Measurements from ENCODE around the gene RSPH6A.

The RSPH6A gene

DNA sequence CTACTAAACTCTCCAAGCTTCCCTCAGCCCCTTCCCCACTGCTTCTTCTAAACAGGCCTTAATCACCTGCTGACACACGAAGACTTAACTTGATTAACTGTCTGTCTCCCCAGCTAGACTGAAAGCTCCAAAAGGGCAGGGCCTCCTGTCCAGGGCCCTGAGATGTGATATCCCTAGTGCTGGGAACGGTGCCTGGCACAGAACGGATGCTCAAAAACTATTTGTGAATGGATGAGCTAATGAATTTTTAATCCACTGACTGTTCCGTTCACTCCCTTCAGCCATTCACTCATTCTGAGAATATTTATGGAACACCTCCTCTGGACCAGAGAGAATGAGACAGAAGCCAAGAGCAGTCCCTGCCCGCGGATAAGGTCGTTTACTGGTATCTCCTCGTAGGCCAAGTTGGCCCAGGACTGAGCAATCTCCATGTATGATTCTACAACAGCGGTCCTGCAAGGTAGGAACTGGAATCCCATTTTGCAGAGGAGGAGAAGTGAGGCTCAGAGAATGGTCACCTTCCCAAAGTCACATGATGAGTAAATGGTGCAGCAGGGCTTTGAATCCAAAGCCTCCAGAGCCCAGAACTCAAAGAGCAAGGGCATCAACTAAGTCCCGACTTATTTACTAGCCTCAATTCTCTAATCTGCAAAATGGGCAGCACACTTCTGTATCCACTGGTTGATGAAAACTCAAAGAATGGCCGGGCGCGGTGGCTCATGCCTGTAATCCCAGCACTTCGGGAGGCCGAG is 25.9 kb downstream of the RSPH6A start:
- Histone ChIP-seq H3K9me3 (ENCODE audit: low read length) (no peaks in the 10 kb centered on the region), H2AFZ (ENCODE audit: low read depth, low read length) (no peak overlapping the region), H3K4me3 (ENCODE audit: low read length) (no peak overlapping the region), H3K36me3 (ENCODE audit: insufficient read depth, low read length) (peaks cover 57% of the 10 kb centered on the region), H3K27me3 (ENCODE audit: insufficient read depth, low read length) (no peaks in the 10 kb centered on the region), H3K4me1 (ENCODE audit: insufficient read depth, low read length) (peaks cover 19% of the 10 kb centered on the region)

DNA sequence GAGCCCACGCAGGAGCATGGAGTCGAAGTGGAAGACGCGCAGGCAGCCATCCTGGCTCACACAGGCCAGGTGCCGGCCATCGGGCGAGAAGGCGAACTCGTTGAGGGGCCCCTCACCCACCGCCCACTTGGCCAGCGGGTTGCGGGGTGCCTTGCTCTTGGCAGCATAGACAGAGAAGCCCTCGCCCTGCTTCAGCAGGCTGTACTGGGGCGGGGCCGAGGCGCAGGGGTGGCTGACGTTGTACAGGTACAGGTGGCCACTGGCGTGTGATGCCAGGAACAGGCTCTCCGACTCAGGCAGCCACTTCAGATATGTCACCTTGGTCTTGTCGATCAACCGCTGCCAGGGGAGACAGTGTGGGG is 28.6 kb downstream of the RSPH6A start:
- peaks cover 59% of the 10 kb centered on the region for H3K36me3 ChIP-seq (ENCODE audit: insufficient read depth, low read length)
- H3K4me3 ChIP-seq (ENCODE audit: low read length) = no peak overlapping the region
- no peaks in the 10 kb centered on the region for H3K27me3 ChIP-seq (ENCODE audit: insufficient read depth, low read length)

GRCh38 chr19:45785781-45786532 is 29.2 kb downstream of the RSPH6A start:
- H2AFZ ChIP-seq (ENCODE audit: low read depth, low read length) = no peak overlapping the region
- no peaks in the 10 kb centered on the region for H3K27me3 ChIP-seq (ENCODE audit: insufficient read depth, low read length)
- H3K4me1 ChIP-seq (ENCODE audit: insufficient read depth, low read length) = peaks cover 3% of the 10 kb centered on the region
- H3K36me3 ChIP-seq (ENCODE audit: insufficient read depth, low read length) = peaks cover 58% of the 10 kb centered on the region
- H3K9me3 ChIP-seq (ENCODE audit: low read length) = no peaks in the 10 kb centered on the region
- no peak overlapping the region for H3K4me3 ChIP-seq (ENCODE audit: low read length)

More for the DNA sequence above, 28.6 kb downstream of the RSPH6A start:
- peaks cover 8% of the 10 kb centered on the region for H3K4me1 ChIP-seq (ENCODE audit: insufficient read depth, low read length)
- H2AFZ ChIP-seq (ENCODE audit: low read depth, low read length) = no peak overlapping the region
- H3K9me3 ChIP-seq (ENCODE audit: low read length) = no peaks in the 10 kb centered on the region

- no peak overlapping the region for H2AFZ ChIP-seq (ENCODE audit: low read depth, low read length)
- peaks cover 2% of the 10 kb centered on the region for H3K4me1 ChIP-seq (ENCODE audit: insufficient read depth, low read length)
- H3K9me3 ChIP-seq (ENCODE audit: low read length) = no peaks in the 10 kb centered on the region
- no peaks in the 10 kb centered on the region for H3K27me3 ChIP-seq (ENCODE audit: insufficient read depth, low read length)
- H3K36me3 ChIP-seq (ENCODE audit: insufficient read depth, low read length) = peaks cover 52% of the 10 kb centered on the region
- no peak overlapping the region for H3K4me3 ChIP-seq (ENCODE audit: low read length)
Measured at GRCh38 chr19:45785097-45785496, 30.0 kb downstream of the RSPH6A start.

DNA sequence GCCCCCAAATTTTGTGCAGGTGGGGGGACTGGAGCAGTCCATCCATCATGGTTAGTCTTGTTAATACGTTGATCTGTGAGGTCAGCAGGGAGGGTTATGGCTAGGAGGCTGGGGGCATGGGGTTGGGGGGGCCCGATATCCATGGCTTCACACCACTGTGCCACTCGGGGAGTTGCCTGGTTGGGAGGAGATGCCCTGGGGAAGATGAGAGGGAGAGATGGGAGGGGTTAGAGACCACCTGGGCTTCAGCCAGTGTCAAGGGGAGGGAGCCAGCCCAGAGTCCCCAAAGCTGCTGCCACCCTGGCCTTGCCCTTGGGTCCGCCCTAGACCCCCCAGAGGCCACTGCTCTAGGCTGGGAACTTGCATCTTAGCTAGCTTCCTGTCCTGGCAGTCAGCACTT is 31.0 kb downstream of the RSPH6A start:
- Histone ChIP-seq H3K9me3 (ENCODE audit: low read length) (no peaks in the 10 kb centered on the region), H3K27me3 (ENCODE audit: insufficient read depth, low read length) (no peaks in the 10 kb centered on the region), H2AFZ (ENCODE audit: low read depth, low read length) (no peak overlapping the region), H3K4me1 (ENCODE audit: insufficient read depth, low read length) (peaks cover 2% of the 10 kb centered on the region), H3K36me3 (ENCODE audit: insufficient read depth, low read length) (peaks cover 49% of the 10 kb centered on the region), H3K4me3 (ENCODE audit: low read length) (no peak overlapping the region)

GRCh38 chr19:45782820-45783785 is 32.0 kb downstream of the RSPH6A start:
- no peak overlapping the region for H3K4me3 ChIP-seq (ENCODE audit: low read length)
- no peaks in the 10 kb centered on the region for H3K27me3 ChIP-seq (ENCODE audit: insufficient read depth, low read length)
- H3K36me3 ChIP-seq (ENCODE audit: insufficient read depth, low read length) = peaks cover 44% of the 10 kb centered on the region
- no peak overlapping the region for H2AFZ ChIP-seq (ENCODE audit: low read depth, low read length)
- H3K9me3 ChIP-seq (ENCODE audit: low read length) = no peaks in the 10 kb centered on the region
- H3K4me1 ChIP-seq (ENCODE audit: insufficient read depth, low read length) = peaks cover 2% of the 10 kb centered on the region

GRCh38 chr19:45782162-45782691 is 32.9 kb downstream of the RSPH6A start, which contains the start of gene DMPK:
Gene DMPK, minus strand, starts transcription at chr19:45782490. Its CDS starts 138 bp downstream, at chr19:45782352.
- no peak within 1 kb of the TSS for H2AFZ ChIP-seq (ENCODE audit: low read depth, low read length)
- H3K4me3 ChIP-seq (ENCODE audit: low read length) = no peak within 1 kb of the TSS
- no peaks in the 10 kb centered on the region for H3K27me3 ChIP-seq (ENCODE audit: insufficient read depth, low read length)
- H3K9me3 ChIP-seq (ENCODE audit: low read length) = no peaks in the 10 kb centered on the region
- peaks cover 47% of the 10 kb centered on the region for H3K36me3 ChIP-seq (ENCODE audit: insufficient read depth, low read length)
- peaks cover 2% of the 10 kb centered on the region for H3K4me1 ChIP-seq (ENCODE audit: insufficient read depth, low read length)

GRCh38 chr19:45781214-45782161 is 33.6 kb downstream of the RSPH6A start:
- Histone ChIP-seq H3K4me3 (ENCODE audit: low read length) (no peak overlapping the region), H3K9me3 (ENCODE audit: low read length) (no peaks in the 10 kb centered on the region), H3K27me3 (ENCODE audit: insufficient read depth, low read length) (no peaks in the 10 kb centered on the region), H2AFZ (ENCODE audit: low read depth, low read length) (no peak overlapping the region), H3K4me1 (ENCODE audit: insufficient read depth, low read length) (peaks cover 2% of the 10 kb centered on the region), H3K36me3 (ENCODE audit: insufficient read depth, low read length) (peaks cover 48% of the 10 kb centered on the region)

DNA sequence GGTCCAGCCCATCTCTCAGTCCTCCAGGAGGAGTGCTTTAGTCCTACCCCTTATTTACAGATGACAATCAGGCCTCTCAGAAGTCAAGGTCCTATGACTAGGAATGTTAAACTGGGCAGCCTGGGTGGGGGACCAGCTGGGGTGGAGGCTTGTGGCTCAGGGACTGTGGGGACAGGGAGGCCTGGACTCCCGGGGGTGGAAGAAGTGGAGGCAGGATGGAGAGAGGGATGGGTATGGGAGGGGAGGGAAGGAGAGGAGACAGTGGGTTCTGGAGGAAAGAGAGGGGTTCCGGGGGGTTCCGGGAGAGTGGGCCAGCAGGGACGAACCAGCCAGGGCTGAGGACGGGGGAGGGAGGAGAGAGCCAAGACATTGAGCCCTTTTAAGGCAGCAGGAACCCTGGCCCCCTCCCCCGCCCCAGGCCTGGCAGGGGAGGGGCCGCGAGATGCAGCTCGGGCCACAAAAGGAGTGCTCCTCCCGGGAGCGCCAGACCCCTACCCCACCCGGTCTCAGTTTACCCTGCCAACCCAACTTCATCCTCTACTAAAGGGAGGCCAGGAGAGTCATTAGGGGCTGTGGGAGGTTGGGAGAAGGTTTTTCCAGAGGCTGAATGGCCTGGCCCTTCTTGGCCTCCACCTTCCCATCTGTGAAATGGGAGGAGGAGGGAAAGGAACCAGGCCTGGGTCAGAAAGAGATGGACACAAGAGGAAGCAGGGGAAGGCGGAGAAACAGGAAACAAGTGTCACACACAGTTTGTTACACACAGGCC is 34.5 kb downstream of the RSPH6A start:
- no peaks in the 10 kb centered on the region for H3K9me3 ChIP-seq (ENCODE audit: low read length)
- no peak overlapping the region for H3K4me3 ChIP-seq (ENCODE audit: low read length)
- H2AFZ ChIP-seq (ENCODE audit: low read depth, low read length) = no peak overlapping the region
- H3K27me3 ChIP-seq (ENCODE audit: insufficient read depth, low read length) = no peaks in the 10 kb centered on the region
- peaks cover 41% of the 10 kb centered on the region for H3K36me3 ChIP-seq (ENCODE audit: insufficient read depth, low read length)
- peaks cover 2% of the 10 kb centered on the region for H3K4me1 ChIP-seq (ENCODE audit: insufficient read depth, low read length)

- H2AFZ ChIP-seq (ENCODE audit: low read depth, low read length) = no peak overlapping the region
- H3K9me3 ChIP-seq (ENCODE audit: low read length) = no peaks in the 10 kb centered on the region
- no peak overlapping the region for H3K4me3 ChIP-seq (ENCODE audit: low read length)
- peaks cover 2% of the 10 kb centered on the region for H3K4me1 ChIP-seq (ENCODE audit: insufficient read depth, low read length)
- no peaks in the 10 kb centered on the region for H3K27me3 ChIP-seq (ENCODE audit: insufficient read depth, low read length)
- peaks cover 36% of the 10 kb centered on the region for H3K36me3 ChIP-seq (ENCODE audit: insufficient read depth, low read length)
Measured at GRCh38 chr19:45780146-45780447, 35.0 kb downstream of the RSPH6A start.

- peaks cover 36% of the 10 kb centered on the region for H3K36me3 ChIP-seq (ENCODE audit: insufficient read depth, low read length)
- H3K4me1 ChIP-seq (ENCODE audit: insufficient read depth, low read length) = peaks cover 2% of the 10 kb centered on the region
- H3K4me3 ChIP-seq (ENCODE audit: low read length) = no peak overlapping the region
- no peaks in the 10 kb centered on the region for H3K27me3 ChIP-seq (ENCODE audit: insufficient read depth, low read length)
- H2AFZ ChIP-seq (ENCODE audit: low read depth, low read length) = no peak overlapping the region
- no peaks in the 10 kb centered on the region for H3K9me3 ChIP-seq (ENCODE audit: low read length)
Measured at GRCh38 chr19:45779231-45780145, 35.6 kb downstream of the RSPH6A start.

All from neuron (in vitro differentiated cells).